Lung (tissue), 12 donors: ENCODE data around the gene PARD3B. TPM values are rescaled to one million over a fixed set of nuclear protein-coding genes. Genes with fewer than 3 reads are reported as not detected.

ENCODE experiments used
- ATAC-seq: fragments of 200-7000 bp; cut with Tn5 transposase; one replicate; pipeline ENCODE4 v1.9.1; 2020; ENCODE audit warnings: moderate number of reproducible peaks; ENCODE audit not compliant: insufficient read depth, low FRiP score
- DNase-seq, 3 donors: peaks; one replicate each; pipeline ENCODE4 v3.0.0-alpha.2; 2013 to 2017
- H3K27ac ChIP-seq, 2 donors: one replicate each; pipeline ENCODE4 v1.5.1; 2013; ENCODE audit warnings: mild to moderate bottlenecking in 2 of 2, moderate library complexity in 2 of 2, control low read depth in 1 of 2, inconsistent platforms in 1 of 2, low read depth in 1 of 2, low read length in 1 of 2
- H3K27me3 ChIP-seq, 3 donors: one replicate each; pipeline ENCODE4 v1.5.1; 2013; ENCODE audit warnings: low read length in 2 of 3; ENCODE audit not compliant: control insufficient read depth in 3 of 3, insufficient read depth in 3 of 3
- H3K36me3 ChIP-seq, 4 donors: one replicate each; pipeline ENCODE4 v1.5.1; 2013; ENCODE audit warnings: low read length in 4 of 4, mild to moderate bottlenecking in 1 of 4, moderate library complexity in 1 of 4; ENCODE audit not compliant: control insufficient read depth in 4 of 4, insufficient read depth in 4 of 4
- H3K4me1 ChIP-seq, 5 donors: one replicate each; pipeline ENCODE4 v1.5.1; 2013; ENCODE audit warnings: low read length in 5 of 5, mild to moderate bottlenecking in 2 of 5, moderate library complexity in 1 of 5; ENCODE audit not compliant: control insufficient read depth in 5 of 5, insufficient read depth in 5 of 5
- H3K4me3 ChIP-seq: one replicate; pipeline ENCODE4 v1.5.1; 2013; ENCODE audit warnings: mild to moderate bottlenecking, control low read depth, moderate library complexity
- H3K9ac ChIP-seq, 2 donors: one replicate each; pipeline ENCODE4 v1.5.1; 2013; ENCODE audit warnings: low read length in 2 of 2, control low read depth in 1 of 2; ENCODE audit not compliant: insufficient read depth in 1 of 2
- H3K9me3 ChIP-seq, 4 donors: one replicate each; pipeline ENCODE4 v1.5.1; 2013; ENCODE audit warnings: low read length in 3 of 4, mild to moderate bottlenecking in 1 of 4, moderate library complexity in 1 of 4; ENCODE audit not compliant: control insufficient read depth in 4 of 4, insufficient read depth in 3 of 4
- CTCF ChIP-seq: IDR thresholded peaks from 2 replicates; pipeline ENCODE4 v1.5.1; 2012; ENCODE audit warnings: mild to moderate bottlenecking; ENCODE audit errors: control extremely low read depth, extremely low read depth
- WGBS, 2 donors: extraction: QIAGEN DNeasy Blood & Tissue Kit; methylation state at CpG; one replicate each; pipeline ENCODE4 v1.1.7; 2013; 5-methylcytosine and 5-hydroxymethylcytosine counted together
- polyA plus RNA-seq, 2 donors: library from polyadenylated mRNA; stranded (reverse); fragments of 200-250 nt; gene quantifications; one replicate each; pipeline ENCODE4 v1.2.1, GENCODE V29; 2013
- total RNA-seq, 2 donors: library from RNA; depleted of rRNA in 1 of 2; stranded (reverse); fragments of >200 nt in 1 of 2; gene quantifications; one replicate each; pipeline ENCODE4 v1.2.1, GENCODE V29; 2014 to 2021
- donor health status: control.
- donor health status: control.
- donor health status: Bipolar disorder and iron deficiency.
- donor health status: healthy.
- donor health status: DM: yes; HTN: yes; CAD: no.

The PARD3B gene
- total and polyA plus RNA-seq, 4 donors, result 2.4 to 38.7 (median 17.1) TPM

DNA sequence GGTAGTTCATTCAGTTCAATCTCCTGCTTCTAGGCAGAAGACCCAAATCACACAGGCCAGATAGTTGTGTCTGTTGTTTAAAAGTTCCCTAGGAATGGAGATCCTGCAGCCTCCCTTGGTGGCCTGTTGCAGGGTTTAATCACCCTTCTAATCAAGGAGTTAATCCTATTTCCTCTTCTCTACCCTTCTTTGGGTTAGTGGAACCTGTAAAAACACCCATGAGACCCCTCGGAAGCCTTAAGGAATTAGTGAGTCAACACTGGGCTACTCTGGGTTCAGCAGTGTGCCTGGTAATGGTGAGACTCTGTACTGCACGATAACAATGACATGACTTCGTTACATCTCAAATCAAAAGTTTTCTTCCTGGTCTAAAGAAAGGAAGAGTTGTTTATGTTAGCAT is 919.4 kb downstream of the PARD3B start:
- no peak overlapping the region for H3K9ac ChIP-seq
- 91 to 93% methylated on average over 3 of the region's 3 CpGs for WGBS, 2 donors
- H3K36me3 ChIP-seq, result no peaks in the 10 kb centered on the region
- ATAC-seq, result no peak
- H3K4me3 ChIP-seq, result no peak overlapping the region
- peaks cover 0 to 7% (median 0%) of the 10 kb centered on the region in 5 donors for H3K4me1 ChIP-seq
- H3K27ac ChIP-seq, result no peak overlapping the region
- no peak for DNase-seq
- no peaks in the 10 kb centered on the region for H3K9me3 ChIP-seq
- no peak for TF ChIP-seq CTCF
- no peaks in the 10 kb centered on the region for H3K27me3 ChIP-seq

DNA sequence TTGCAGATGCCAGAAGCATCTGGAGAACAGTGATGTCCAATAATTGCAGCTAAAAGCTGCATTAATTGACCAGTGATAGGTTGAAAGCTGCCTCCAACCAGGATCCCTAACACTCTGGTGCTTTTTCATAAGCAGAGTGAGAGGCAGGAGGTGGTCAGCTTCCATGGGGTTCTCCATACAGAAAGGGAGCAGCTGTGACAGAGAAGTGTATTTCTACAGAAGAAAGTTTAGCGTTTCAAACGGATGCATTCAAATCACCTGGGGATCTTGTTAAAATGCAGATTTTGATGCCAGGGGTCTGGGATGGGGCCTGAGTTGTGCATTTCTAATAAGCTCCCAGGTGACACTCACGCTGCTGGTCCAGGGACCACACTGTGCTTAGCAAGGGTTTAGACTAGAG is 920.5 kb downstream of the PARD3B start:
- DNase-seq (no peak), ATAC-seq (no peak)
- TF ChIP-seq CTCF, result no peak
- WGBS, 2 donors, result 80 to 91% methylated on average over 3 of the region's 3 CpGs
- no peak overlapping the region for H3K4me3 ChIP-seq
- no peaks in the 10 kb centered on the region for H3K36me3 ChIP-seq
- H3K4me1 ChIP-seq, result peaks cover 0 to 7% (median 0%) of the 10 kb centered on the region in 5 donors
- H3K27ac ChIP-seq, result no peak overlapping the region
- H3K9me3 ChIP-seq, result no peaks in the 10 kb centered on the region
- no peaks in the 10 kb centered on the region for H3K27me3 ChIP-seq
- H3K9ac ChIP-seq, result no peak overlapping the region

- Histone ChIP-seq H3K4me1 (peaks cover 0 to 3% (median 0%) of the 10 kb centered on the region in 5 donors), H3K27ac (no peak overlapping the region), H3K4me3 (no peak overlapping the region), H3K27me3 (peaks cover 0 to 3% (median 0%) of the 10 kb centered on the region in 3 donors), H3K9me3 (no peaks in the 10 kb centered on the region), H3K36me3 (no peaks in the 10 kb centered on the region), H3K9ac (no peak overlapping the region)
- DNase-seq (no peak), ATAC-seq (no peak)
- WGBS, 2 donors, result 97 to 99% methylated on average over 2 of the region's 2 CpGs
- no peak for TF ChIP-seq CTCF
Observed at GRCh38 chr2:205471776-205472175, 926.5 kb downstream of the PARD3B start.

DNA sequence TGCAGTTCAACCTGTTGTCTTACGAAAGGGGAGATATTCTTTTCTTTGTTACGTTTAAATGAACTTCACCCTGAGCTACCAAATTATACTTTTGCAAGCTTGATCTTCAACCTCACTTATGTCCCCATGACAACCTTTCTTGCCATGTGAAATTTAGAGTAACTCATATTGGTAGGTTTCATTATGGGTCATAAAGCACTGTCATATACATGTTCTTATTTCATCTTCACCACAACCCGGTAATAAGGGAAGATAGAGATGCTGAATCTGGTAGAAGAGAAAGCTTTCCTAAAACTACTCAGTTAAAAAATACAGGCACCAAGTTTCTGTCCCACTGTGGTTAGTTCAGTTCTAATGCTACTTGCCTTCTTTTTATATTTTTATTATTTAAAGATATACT is 928.5 kb downstream of the PARD3B start:
- no peak for DNase-seq
- no peak for TF ChIP-seq CTCF
- H3K27ac ChIP-seq, result no peak overlapping the region
- WGBS, 2 donors, result 94 to 95% methylated on average over 3 of the region's 3 CpGs
- H3K4me1 ChIP-seq, result peaks cover 0 to 6% (median 0%) of the 10 kb centered on the region in 5 donors
- no peak for ATAC-seq
- no peaks in the 10 kb centered on the region for H3K9me3 ChIP-seq
- no peaks in the 10 kb centered on the region for H3K36me3 ChIP-seq
- no peak overlapping the region for H3K4me3 ChIP-seq
- H3K9ac ChIP-seq, result no peak overlapping the region
- H3K27me3 ChIP-seq, result peaks cover 0 to 3% (median 0%) of the 10 kb centered on the region in 3 donors
